Activated effector memory CD4-positive, alpha-beta T cell treated with anti-CD3 and anti-CD28 coated beads, Interleukin-2, amount 50 U/mL, for 16 hours (primary cell): ENCODE data around the gene ZSCAN26.

Experiments
- DNase-seq: peaks from one replicate; pipeline ENCODE4 v3.0.0-alpha.2; 2020

ZSCAN26 gene

GRCh38 chr6:28323813-28324424 is 57.0 kb downstream of the ZSCAN26 start:
- DNase-seq: no peak

DNA sequence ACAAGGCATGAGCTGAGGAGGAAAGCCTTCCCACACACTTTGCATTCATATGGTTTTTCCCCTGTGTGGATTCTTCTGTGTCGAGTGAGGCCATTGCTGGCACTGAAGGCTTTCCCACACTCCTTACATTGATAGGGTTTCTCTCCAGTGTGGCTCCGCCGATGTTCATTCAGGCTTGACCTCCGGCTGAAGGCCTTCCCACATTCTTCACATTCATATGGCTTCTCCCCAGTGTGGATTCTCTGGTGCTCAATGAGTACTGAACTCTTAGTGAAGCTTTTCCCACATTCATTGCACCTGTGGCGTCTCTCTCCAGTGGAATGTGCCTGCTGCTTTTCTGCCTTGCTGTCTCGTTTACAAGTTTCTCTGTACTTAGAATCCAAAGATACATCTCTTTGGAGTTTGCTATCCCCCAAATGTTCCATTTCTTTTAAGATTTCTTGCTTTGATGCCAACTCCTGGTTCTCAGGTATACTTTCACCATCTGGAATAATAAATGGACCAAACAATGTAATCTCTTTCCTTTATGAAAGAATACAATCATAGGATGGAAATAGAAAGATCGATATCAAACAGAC is 59.5 kb downstream of the ZSCAN26 start:
- DNase-seq: no peak
